IMR-90 (cell line): ENCODE measurements around the gene CST1. TPM values are rescaled to one million over a fixed set of nuclear protein-coding genes. Genes with fewer than 3 reads are reported as not detected.

Source experiments
- ATAC-seq: fragments of 200-7000 bp; cut with Tn5 transposase; 2 replicates; pipeline ENCODE4 v1.9.1; 2020; ENCODE audit warnings: low read depth, mild to moderate bottlenecking, moderate library complexity
- BruUV-seq: library from RNA; stranded (reverse); fragments of 400-500 nt; replicated peaks from 2 replicates; lab custom pipeline; 2021; lab: Mats Ljungman, UMichigan
- CTCF ChIA-PET: fragments of 300-600 bp; formaldehyde crosslinking; extraction: SDS; loops from one replicate; lab custom pipeline; 2021; ENCODE audit warnings: antibody characterized with exemption; lab: Yijun Ruan, JAX
- POLR2A ChIA-PET: fragments of 300-600 bp; sonication (Branson Sonifier 250); formaldehyde crosslinking; loops from one replicate; lab custom pipeline; 2022; ENCODE audit warnings: antibody characterized with exemption; ENCODE audit not compliant: unreplicated experiment; lab: Charles Lee
- DNase-seq: peaks from one replicate; pipeline ENCODE4 v3.0.0; 2013
- H2AFZ ChIP-seq: replicated peaks from 2 replicates; pipeline ENCODE3; 2013; ENCODE audit warnings: low read length, mild to moderate bottlenecking; ENCODE audit not compliant: poor library complexity
- H2AK5ac ChIP-seq: 2 replicates; pipeline ENCODE4 v1.6.1; 2013; ENCODE audit warnings: low read depth, low read length, inconsistent platforms
- H2AK9ac ChIP-seq: replicated peaks from 2 replicates; pipeline ENCODE3; 2013; ENCODE audit warnings: mild to moderate bottlenecking, low read depth, low read length, moderate library complexity; ENCODE audit not compliant: poor library complexity
- H2BK120ac ChIP-seq: 2 replicates; pipeline ENCODE4 v1.6.1; 2013; ENCODE audit warnings: low read depth, low read length, inconsistent platforms
- H2BK15ac ChIP-seq: 3 replicates; pipeline ENCODE4 v1.6.1; 2013; ENCODE audit warnings: low read depth, low read length, inconsistent platforms
- H2BK20ac ChIP-seq: 2 replicates; pipeline ENCODE4 v1.6.1; 2013; ENCODE audit warnings: low read depth, mild to moderate bottlenecking, inconsistent platforms, low read length, moderate library complexity
- H2BK5ac ChIP-seq: 2 replicates; pipeline ENCODE4 v1.6.1; 2013; ENCODE audit warnings: mild to moderate bottlenecking, low read depth, low read length, inconsistent platforms; ENCODE audit not compliant: poor library complexity, severe bottlenecking
- H3K14ac ChIP-seq: replicated peaks from 2 replicates; pipeline ENCODE4 v1.6.1; 2013; ENCODE audit warnings: low read depth, low read length, inconsistent platforms
- H3K18ac ChIP-seq: 2 replicates; pipeline ENCODE4 v1.6.1; 2013; ENCODE audit warnings: low read depth, low read length, control low read depth
- H3K23ac ChIP-seq: 2 replicates; pipeline ENCODE4 v1.6.1; 2013; ENCODE audit warnings: low read depth, low read length, inconsistent platforms
- H3K27ac ChIP-seq: 2 replicates; pipeline ENCODE4 v1.5.1; 2013; ENCODE audit warnings: mild to moderate bottlenecking, control low read depth, low read length; ENCODE audit not compliant: insufficient read depth
- H3K27me3 ChIP-seq: 2 replicates; pipeline ENCODE4 v1.6.1; 2013; ENCODE audit warnings: low read length; ENCODE audit not compliant: control insufficient read depth, insufficient read depth
- H3K36me3 ChIP-seq: 2 replicates; pipeline ENCODE4 v1.6.1; 2013; ENCODE audit warnings: low read length, mixed read lengths; ENCODE audit not compliant: control insufficient read depth, insufficient read depth
- H3K4ac ChIP-seq: 2 replicates; pipeline ENCODE4 v1.6.1; 2013; ENCODE audit warnings: low read depth, low read length, inconsistent platforms
- H3K4me1 ChIP-seq: 2 replicates; pipeline ENCODE4 v1.6.1; 2013; ENCODE audit warnings: low read length, mixed read lengths; ENCODE audit not compliant: control insufficient read depth, insufficient read depth
- H3K4me2 ChIP-seq: 2 replicates; pipeline ENCODE4 v1.6.1; 2013; ENCODE audit warnings: low read depth, mild to moderate bottlenecking, control low read depth, low read length, moderate library complexity
- H3K4me3 ChIP-seq: 2 replicates; pipeline ENCODE4 v1.5.1; 2013; ENCODE audit warnings: low read depth, mild to moderate bottlenecking, control low read depth, low read length, moderate library complexity; ENCODE audit not compliant: insufficient read depth
- H3K56ac ChIP-seq: 2 replicates; pipeline ENCODE4 v1.6.1; 2013; ENCODE audit warnings: low read length, inconsistent platforms; ENCODE audit not compliant: insufficient read depth; ENCODE audit errors: extremely low read depth
- H3K79me1 ChIP-seq, 2 experiments: 2 replicates each; pipeline ENCODE4 v1.6.1; 2013; ENCODE audit warnings: low read length in 2 of 2, inconsistent platforms in 1 of 2, low read depth in 1 of 2
- H3K9ac ChIP-seq: 2 replicates; pipeline ENCODE4 v1.6.1; 2013; ENCODE audit warnings: low read depth, low read length, control low read depth
- H3K9me1 ChIP-seq: 2 replicates; pipeline ENCODE4 v1.6.1; 2013; ENCODE audit warnings: low read length, inconsistent platforms; ENCODE audit not compliant: insufficient read depth
- H3K9me3 ChIP-seq: 2 replicates; pipeline ENCODE4 v1.6.1; 2013; ENCODE audit warnings: low read length; ENCODE audit not compliant: control insufficient read depth, insufficient read depth
- H4K20me1 ChIP-seq: 2 replicates; pipeline ENCODE4 v1.6.1; 2013; ENCODE audit warnings: low read length, inconsistent platforms; ENCODE audit not compliant: insufficient read depth
- H4K5ac ChIP-seq: 2 replicates; pipeline ENCODE4 v1.6.1; 2013; ENCODE audit warnings: mild to moderate bottlenecking, low read depth, low read length, control low read depth
- H4K8ac ChIP-seq, 2 experiments: 2 replicates each; pipeline ENCODE4 v1.6.1; 2013; ENCODE audit warnings: low read depth in 2 of 2, low read length in 2 of 2, control low read depth in 1 of 2, inconsistent platforms in 1 of 2
- H4K91ac ChIP-seq: 2 replicates; pipeline ENCODE4 v1.6.1; 2013; ENCODE audit warnings: low read depth, low read length, inconsistent platforms; ENCODE audit not compliant: insufficient read depth
- BHLHE40 ChIP-seq: fragments of 150-350 bp; IDR thresholded peaks from 2 replicates; pipeline ENCODE4 v1.6.1; 2016; ENCODE audit warnings: mild to moderate bottlenecking, low read depth, low read length
- CEBPB ChIP-seq: IDR thresholded peaks from 2 replicates; pipeline ENCODE4 v1.6.1; 2012; ENCODE audit warnings: low read depth, low read length, improper control_type of control experiment
- CHD1 ChIP-seq: IDR thresholded peaks from 2 replicates; pipeline ENCODE4 v1.6.1; 2012; ENCODE audit warnings: low read depth, low read length, improper control_type of control experiment
- CTCF ChIP-seq: conservative IDR thresholded peaks from 2 replicates; pipeline ENCODE4 v1.5.1; 2012; ENCODE audit warnings: mild to moderate bottlenecking, low read depth, low read length, improper control_type of control experiment
- ELK1 ChIP-seq: fragments of 150-350 bp; IDR thresholded peaks from 2 replicates; pipeline ENCODE4 v1.6.1; 2016; ENCODE audit warnings: low read depth, mild to moderate bottlenecking, low read length, moderate library complexity, borderline replicate concordance
- FOS ChIP-seq: fragments of 150-350 bp; IDR thresholded peaks from 2 replicates; pipeline ENCODE4 v1.6.1; 2016; ENCODE audit warnings: low read depth, low read length
- MAFK ChIP-seq: IDR thresholded peaks from 2 replicates; pipeline ENCODE4 v1.6.1; 2012; ENCODE audit warnings: low read depth, low read length, improper control_type of control experiment
- MAZ ChIP-seq: IDR thresholded peaks from 2 replicates; pipeline ENCODE4 v1.6.1; 2012; ENCODE audit warnings: low read depth, mild to moderate bottlenecking, low read length, improper control_type of control experiment, moderate library complexity, borderline replicate concordance
- MXI1 ChIP-seq: IDR thresholded peaks from 2 replicates; pipeline ENCODE4 v1.6.1; 2012; ENCODE audit warnings: low read depth, mild to moderate bottlenecking, low read length, moderate library complexity, borderline replicate concordance
- NFE2L2 ChIP-seq: fragments of 150-350 bp; IDR thresholded peaks from 2 replicates; pipeline ENCODE4 v1.6.1; 2016; ENCODE audit warnings: low read depth, mild to moderate bottlenecking, low read length
- POLR2A ChIP-seq: IDR thresholded peaks from 2 replicates; pipeline ENCODE4 v1.6.1; 2012; ENCODE audit warnings: mild to moderate bottlenecking, low read depth, low read length
- RAD21 ChIP-seq: IDR thresholded peaks from 2 replicates; pipeline ENCODE4 v1.6.1; 2012; ENCODE audit warnings: low read length, improper control_type of control experiment
- RCOR1 ChIP-seq: IDR thresholded peaks from 2 replicates; pipeline ENCODE4 v1.6.1; 2012; ENCODE audit warnings: mild to moderate bottlenecking, low read length, improper control_type of control experiment; ENCODE audit not compliant: insufficient replicate concordance
- RFX5 ChIP-seq: IDR thresholded peaks from 2 replicates; pipeline ENCODE4 v1.8.0; 2012; ENCODE audit warnings: low read depth, mild to moderate bottlenecking, low read length, moderate library complexity
- SMC3 ChIP-seq: fragments of 150-350 bp; IDR thresholded peaks from 2 replicates; pipeline ENCODE4 v1.6.1; 2016; ENCODE audit warnings: low read depth, mild to moderate bottlenecking, antibody characterized with exemption, low read length, moderate library complexity
- USF2 ChIP-seq: fragments of 150-350 bp; IDR thresholded peaks from 2 replicates; pipeline ENCODE4 v1.6.1; 2017; ENCODE audit warnings: mild to moderate bottlenecking, antibody characterized with exemption, low read length, low read depth
- WGBS, 2 experiments: methylation state at CpG; one replicate each; pipeline versions ENCODE4 v1.1.5 to v1.1.7; 2013; ENCODE audit warnings: missing lambda C conversion rate in 2 of 2; ENCODE audit not compliant: insufficient read length in 1 of 2; ENCODE audit errors: extremely low coverage in 2 of 2; 5-methylcytosine and 5-hydroxymethylcytosine counted together
- dilution Hi-C: fragments of 300-500 bp; cut with HindIII; formaldehyde crosslinking; loops from one replicate; pipeline ENCODE4 v1.14.3; 2018; ENCODE audit warnings: low sequenced_read_pairs; ENCODE audit not compliant: unreplicated experiment
- in situ Hi-C: fragments of 300-500 bp; cut with MboI; formaldehyde crosslinking; loops from 3 replicates; pipeline ENCODE4 v1.14.3; 2019; ENCODE audit warnings: low sequenced_read_pairs, inconsistent platforms, mixed read lengths
- intact Hi-C: fragments of 100-400 bp; cut with micrococcal nuclease; formaldehyde crosslinking; loops from 2 replicates; pipeline ENCODE4 v1.10.0; 2022
- polyA plus RNA-seq, 3 experiments: library from polyadenylated mRNA; depleted of rRNA; stranded (reverse); fragments of >200 nt; gene quantifications; 2 replicates each; pipeline ENCODE4 v1.2.3, GENCODE V29; 2012; ENCODE audit warnings: low replicate concordance in 1 of 3
- total RNA-seq: library from RNA; depleted of rRNA; stranded (reverse); fragments of >200 nt; gene quantifications from 2 replicates; pipeline ENCODE4 v1.2.3, GENCODE V29; 2012

CST1 gene
- total and polyA plus RNA-seq, 2 of the 4 experiments (the other 2 are of a cell fraction), result not detected

- in situ Hi-C loops, result no loop called here
- CTCF ChIA-PET, result no interaction called here
Measured at GRCh38 chr20:23794841-23795240, 44.1 kb upstream of the CST1 start.

More at GRCh38 chr20:23794841-23795240, 44.1 kb upstream of the CST1 start:
- Histone ChIP-seq H3K9me1 (no peaks in the 10 kb centered on the region), H2BK15ac (no peak overlapping the region), H4K8ac (no peak overlapping the region), H2BK120ac (no peak overlapping the region), H3K36me3 (no peaks in the 10 kb centered on the region), H3K4ac (no peak overlapping the region), H3K27ac (no peak overlapping the region), H2AK9ac (no peak overlapping the region), H3K4me3 (no peak overlapping the region), H3K4me2 (no peak overlapping the region), H3K18ac (no peak overlapping the region), H3K27me3 (peaks cover 2% of the 10 kb centered on the region), H2AFZ (no peak overlapping the region), H4K91ac (no peak overlapping the region), H2BK5ac (no peak overlapping the region), H4K5ac (no peak overlapping the region), H2AK5ac (no peak overlapping the region), H3K56ac (no peak overlapping the region), H3K14ac (no peak overlapping the region), H3K23ac (no peak overlapping the region), H4K20me1 (no peaks in the 10 kb centered on the region), H2BK20ac (no peak overlapping the region), H3K9ac (no peak overlapping the region), H3K4me1 (no peaks in the 10 kb centered on the region), H3K79me1 (no peaks in the 10 kb centered on the region), H3K9me3 (no peaks in the 10 kb centered on the region)
- dilution Hi-C loops, result no loop called here
- no peak for ATAC-seq
- TF ChIP-seq POLR2A, result no peak
- TF ChIP-seq USF2, result no peak
- no peak for TF ChIP-seq CEBPB
- TF ChIP-seq ELK1, result no peak
- TF ChIP-seq RFX5, result no peak
- no peak for TF ChIP-seq NFE2L2
- no peak for TF ChIP-seq FOS
- TF ChIP-seq BHLHE40, result no peak
- no peak for TF ChIP-seq CTCF
- TF ChIP-seq MAZ, result no peak
- no peak for TF ChIP-seq SMC3
- no peak for TF ChIP-seq MXI1
- no peak for TF ChIP-seq RAD21
- TF ChIP-seq RCOR1, result no peak
- no peak for TF ChIP-seq CHD1
- no peak for TF ChIP-seq MAFK
- no peak for DNase-seq
- BruUV-seq, result no TSS peak
- 35% methylated on average over 4 of the region's 7 CpGs; no CpG with 5 or more reads in 1 of the 2 experiments for WGBS, 2 experiments
- POLR2A ChIA-PET, result no interaction called here
- intact Hi-C loops, result loop anchor here (5.0 kb wide), 1 partner anchor 202 kb away; no protein-coding TSS in a partner anchor
